ENCODE data around the gene PLB1. TPM values are rescaled to one million over a fixed set of nuclear protein-coding genes. Genes with fewer than 3 reads are reported as not detected.
"Not testable (repeated sequence)": the region's sequence is repeated elsewhere in the genome, so short reads cannot be mapped to it uniquely, and the experiment has no call there.

PLB1 gene
- total RNA-seq, 2 experiments from 2014 or later, result 0.51 to 0.73 TPM

GRCh38 chr2:28663359-28663758 lies 167.5 kb downstream of the PLB1 start:
- POLR2A ChIA-PET, result no interaction called here
- CTCF ChIA-PET, result interaction anchor here (1.5 kb wide), 1 partner anchor 69 kb away, joined by 3 read pairs; no protein-coding TSS in a partner anchor

- ChIA-PET POLR2A (no interaction called here), CTCF (interaction anchor here (1.5 kb wide), 1 partner anchor 70 kb away, joined by 3 read pairs; no protein-coding TSS in a partner anchor)
Measured at GRCh38 chr2:28664120-28664842, 168.4 kb downstream of the PLB1 start.

DNA sequence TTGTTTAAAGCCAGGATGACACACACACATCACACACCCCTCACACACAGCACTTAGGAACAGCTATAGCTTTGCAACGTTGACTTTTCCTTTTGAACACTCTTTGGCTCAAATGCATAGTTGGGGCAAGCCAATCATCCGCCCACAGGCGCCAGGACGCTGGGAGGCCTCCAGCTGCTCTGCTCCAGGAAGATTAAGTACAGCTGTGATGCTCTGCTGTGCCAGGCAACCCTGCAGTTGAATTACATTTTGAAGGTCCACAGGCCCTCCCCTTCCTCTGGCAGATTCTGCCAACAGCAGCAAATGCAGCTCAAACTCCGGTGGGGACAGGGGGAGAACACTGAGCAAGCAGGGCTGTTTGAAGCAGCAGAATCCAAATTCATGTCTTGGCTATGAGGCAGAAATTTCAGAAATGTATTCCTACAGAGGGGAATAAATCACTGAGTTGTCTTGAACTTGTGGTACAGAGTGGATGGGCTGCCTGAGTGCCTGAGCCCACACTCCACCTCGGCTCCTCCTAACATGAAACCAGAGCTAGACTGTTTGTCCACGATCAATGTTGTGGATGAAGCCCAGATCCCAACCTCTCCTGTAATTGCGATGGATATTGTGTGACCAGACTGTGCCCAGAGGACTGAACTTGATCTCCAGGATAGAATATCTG lies 169.3 kb downstream of the PLB1 start:
- CTCF ChIA-PET, result interaction anchor here (0.7 to 0.8 kb wide), 2 partner anchors 98 to 111 kb away, joined by 3 read pairs; no protein-coding TSS in a partner anchor

GRCh38 chr2:28665811-28666377 lies 170.0 kb downstream of the PLB1 start:
- POLR2A ChIA-PET, result not testable (repeated sequence)
- CTCF ChIA-PET, result interaction anchor here (0.7 to 0.8 kb wide), 2 partner anchors 99 to 110 kb away, joined by 3 read pairs; no protein-coding TSS in a partner anchor

More for the DNA sequence above, 169.3 kb downstream of the PLB1 start:
- POLR2A ChIA-PET, result no interaction called here

DNA sequence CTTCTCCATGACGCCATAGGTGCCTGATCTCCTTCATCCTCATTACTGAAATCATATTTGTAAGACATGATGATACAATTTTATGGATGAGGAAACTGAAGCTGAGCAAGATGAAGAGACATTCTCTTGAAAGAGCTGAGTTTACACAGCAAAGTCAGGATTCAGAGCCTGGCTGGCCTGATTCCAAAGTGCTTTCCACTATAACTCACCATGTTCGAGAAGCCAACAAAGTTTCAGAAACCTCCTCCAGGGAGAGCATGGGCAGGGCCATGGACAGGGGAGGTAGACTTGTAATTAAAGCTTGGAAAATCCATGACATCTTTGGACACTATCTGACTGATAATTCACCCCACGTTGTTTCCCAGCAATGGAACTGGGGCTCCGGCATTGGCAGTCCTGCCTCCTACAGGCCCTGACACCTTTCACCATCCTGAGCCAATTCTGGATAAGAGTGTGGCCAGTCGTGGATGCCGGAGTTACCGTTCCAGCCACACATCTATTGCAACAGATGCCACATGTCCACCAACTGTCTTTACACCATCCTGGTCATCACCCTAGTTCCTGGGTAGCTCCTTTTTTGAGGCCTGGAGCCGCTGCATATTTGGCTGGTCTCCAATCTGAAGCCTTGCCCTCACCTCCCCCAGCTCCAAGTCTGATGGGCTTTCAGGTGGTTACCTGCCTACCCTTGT lies 170.8 kb downstream of the PLB1 start:
- ChIA-PET POLR2A (no interaction called here), CTCF (no interaction called here)

DNA sequence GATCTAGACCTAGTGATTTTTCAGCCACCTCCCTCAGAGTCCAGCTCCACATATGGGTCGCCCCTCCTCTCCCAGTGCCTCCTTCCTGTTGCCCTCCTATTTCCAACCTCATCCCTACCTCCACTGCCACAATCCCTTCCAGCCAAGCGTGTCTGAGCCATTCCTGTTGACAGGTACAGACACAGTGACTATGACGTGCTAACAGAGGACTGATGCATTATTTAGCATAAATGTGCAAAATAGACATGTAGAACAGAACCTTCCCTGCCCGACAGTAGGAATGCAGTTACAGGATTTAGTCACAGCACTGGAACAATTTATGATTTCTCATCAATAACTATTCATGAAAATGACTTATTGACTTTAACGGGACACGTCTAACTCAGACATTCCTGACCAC lies 171.4 kb downstream of the PLB1 start:
- CTCF ChIA-PET, result no interaction called here
- POLR2A ChIA-PET, result no interaction called here

DNA sequence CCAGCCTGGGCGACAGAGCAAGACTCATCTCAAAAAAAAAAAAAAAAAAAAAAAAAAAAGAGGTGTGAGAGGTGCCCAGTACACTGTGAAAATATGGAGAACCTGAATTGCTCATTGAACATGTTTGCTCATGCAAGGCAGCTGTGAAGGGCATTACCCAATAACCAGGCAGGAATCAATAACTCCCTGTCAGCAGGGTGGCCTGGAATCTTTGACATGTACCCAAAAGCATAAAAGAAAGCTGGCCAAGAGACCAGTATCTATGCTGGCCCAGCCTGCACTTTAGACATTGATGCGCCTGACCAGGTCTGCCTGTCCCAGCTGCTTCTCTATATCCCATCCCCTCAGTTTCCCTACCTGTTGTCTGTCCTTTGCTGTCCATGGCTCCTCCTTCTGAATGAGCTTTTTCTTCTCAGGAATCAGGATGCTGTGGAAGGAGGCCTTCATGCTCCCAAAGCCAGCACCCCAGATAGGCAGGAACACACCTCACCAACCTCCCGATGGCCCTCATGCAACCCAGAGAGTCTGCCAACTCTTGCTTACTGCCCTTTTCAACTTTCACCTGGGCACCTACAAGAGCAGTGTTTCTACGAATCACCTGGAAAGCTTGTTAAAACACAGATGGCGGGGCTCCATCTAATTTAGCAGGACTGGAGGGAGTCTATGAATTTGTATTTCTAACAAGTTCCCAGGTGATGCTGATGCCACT lies 172.4 kb downstream of the PLB1 start:
- CTCF ChIA-PET, result no interaction called here

GRCh38 chr2:28668880-28669279 lies 173.0 kb downstream of the PLB1 start:
- CTCF ChIA-PET, result no interaction called here

More for the DNA sequence above, 172.4 kb downstream of the PLB1 start:
- POLR2A ChIA-PET, result no interaction called here

GRCh38 chr2:28670856-28671255 lies 175.0 kb downstream of the PLB1 start:
- POLR2A ChIA-PET, result no interaction called here
- CTCF ChIA-PET, result interaction anchor here (1.5 kb wide), 1 partner anchor 76 kb away, joined by 3 read pairs; no protein-coding TSS in a partner anchor

More at GRCh38 chr2:28668880-28669279, 173.0 kb downstream of the PLB1 start:
- POLR2A ChIA-PET, result no interaction called here

DNA sequence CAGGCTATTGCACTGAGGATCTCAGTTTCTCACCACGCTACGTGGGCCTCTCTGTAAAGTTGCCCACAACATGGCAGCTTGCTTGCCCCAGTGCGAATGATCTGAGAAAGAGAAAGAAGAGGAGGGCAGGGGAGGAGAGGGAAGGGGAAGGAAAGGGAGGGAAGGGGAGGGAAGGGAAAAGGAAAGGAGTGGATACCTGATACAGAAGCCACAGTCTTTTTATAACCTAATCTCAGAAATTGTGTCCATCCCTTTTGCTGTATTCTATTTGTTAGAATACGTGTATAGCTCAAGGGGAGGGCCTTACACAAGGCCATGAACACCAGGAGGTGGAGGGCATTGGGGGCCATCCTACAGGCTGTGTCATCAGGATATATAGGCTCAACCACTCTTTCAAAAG lies 177.5 kb downstream of the PLB1 start:
- ChIA-PET POLR2A (no interaction called here), CTCF (interaction anchor here (0.6 kb wide), 1 partner anchor 21 kb away, joined by 3 read pairs; no protein-coding TSS in a partner anchor)

DNA sequence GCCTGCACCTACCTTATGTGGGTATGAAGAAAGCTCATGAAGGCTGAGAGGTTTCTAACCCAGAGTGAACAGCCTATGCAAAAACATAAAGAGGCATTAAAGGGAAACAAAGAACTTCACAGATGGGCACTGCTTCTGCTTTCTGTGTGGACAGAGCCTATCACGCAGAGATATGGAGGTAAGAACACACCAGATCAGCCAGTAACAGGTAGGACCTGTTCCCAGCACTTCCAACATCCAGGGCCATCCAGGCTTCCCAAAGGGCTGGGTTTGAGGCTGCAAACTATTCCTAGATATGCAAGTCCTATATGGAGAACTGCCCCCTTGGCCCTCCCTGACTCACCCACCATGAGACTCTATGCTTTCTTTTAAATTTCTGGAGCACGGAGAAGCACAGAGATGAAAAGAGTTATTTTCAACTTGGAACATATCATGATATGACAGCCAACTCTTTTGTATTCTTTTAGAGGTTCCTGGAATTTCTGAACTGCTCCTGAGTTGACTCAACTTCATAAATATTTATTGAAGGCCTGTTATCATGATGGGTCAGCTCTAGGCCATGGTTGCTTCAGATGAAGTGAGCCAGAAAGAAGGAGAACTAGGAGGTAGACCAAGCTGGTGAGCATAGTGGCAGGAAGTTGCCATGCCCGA lies 178.3 kb downstream of the PLB1 start:
- ChIA-PET POLR2A (no interaction called here), CTCF (no interaction called here)

GRCh38 chr2:28674713-28675068 lies 178.8 kb downstream of the PLB1 start:
- CTCF ChIA-PET, result no interaction called here
- POLR2A ChIA-PET, result no interaction called here

DNA sequence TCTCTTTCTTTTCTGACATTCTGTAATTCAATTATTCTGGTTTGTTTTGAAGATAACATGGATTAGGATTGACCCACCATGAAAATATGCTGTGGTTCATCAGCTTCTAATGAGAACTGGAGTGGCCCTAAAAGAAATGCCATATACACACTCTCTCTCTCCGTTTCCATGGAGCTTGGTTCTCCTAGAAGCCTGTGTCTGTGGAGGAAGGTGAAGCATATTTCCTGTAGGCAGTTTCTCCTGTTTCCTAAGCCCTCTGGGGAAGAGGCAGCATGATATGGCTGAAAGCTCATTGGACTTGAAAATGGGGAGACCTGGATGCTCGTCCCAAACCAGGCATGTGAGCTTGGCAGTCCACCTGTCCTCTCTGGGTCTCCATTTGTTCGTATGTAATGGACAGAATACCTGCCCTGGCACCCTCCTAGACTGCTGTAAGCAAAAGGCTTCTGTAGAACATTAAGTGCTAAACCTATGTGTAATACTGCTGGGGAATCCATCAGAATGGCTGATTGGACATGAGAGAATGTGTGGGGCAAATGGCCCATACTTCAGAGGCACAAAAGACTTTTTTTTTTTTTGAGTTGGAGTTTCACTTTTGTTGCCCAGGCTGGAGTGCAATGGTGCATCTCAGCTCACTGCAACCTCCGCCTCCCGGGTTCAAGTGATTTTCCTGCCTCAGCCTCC lies 180.4 kb downstream of the PLB1 start:
- POLR2A ChIA-PET, result no interaction called here
- CTCF ChIA-PET, result interaction anchor here (0.6 to 1.7 kb wide), 2 partner anchors 27 to 82 kb away, joined by 3 to 8 read pairs; no protein-coding TSS in a partner anchor

DNA sequence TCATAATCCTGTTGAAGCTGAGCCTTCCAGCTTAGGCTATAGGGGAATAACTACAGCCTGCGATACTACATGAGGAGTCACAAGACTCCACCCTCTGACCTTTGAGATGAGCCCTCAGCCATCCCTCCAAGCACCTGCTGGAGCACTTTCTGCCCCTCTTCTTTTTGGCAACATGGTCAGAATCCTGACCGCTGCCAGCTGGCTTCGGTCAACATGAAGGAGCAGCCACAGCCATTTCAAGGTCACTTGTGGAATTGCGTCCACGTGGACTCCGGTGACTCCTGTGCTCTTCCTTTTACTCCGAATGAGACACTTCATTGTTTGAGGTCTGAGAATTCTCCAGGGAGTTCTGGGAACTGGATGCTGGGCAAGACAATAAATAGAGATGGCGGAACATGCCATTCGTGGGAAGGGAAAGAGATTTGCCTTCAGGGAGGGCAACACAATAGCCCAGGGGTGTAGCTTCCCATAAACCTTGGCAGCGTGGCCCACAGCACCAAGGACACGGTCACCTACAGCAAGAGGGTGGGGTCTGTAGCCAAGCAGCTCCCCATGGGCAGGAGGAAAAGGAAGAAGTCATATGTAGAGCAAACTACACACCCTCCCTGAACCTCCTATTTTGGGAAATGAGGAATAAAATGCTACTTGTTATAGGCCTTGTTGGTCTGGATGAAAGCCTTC lies 182.5 kb downstream of the PLB1 start:
- POLR2A ChIA-PET, result no interaction called here
- CTCF ChIA-PET, result interaction anchor here (1.1 kb wide), 1 partner anchor 111 kb away, joined by 3 read pairs; no protein-coding TSS in a partner anchor

- CTCF ChIA-PET, result interaction anchor here (1.1 kb wide), 1 partner anchor 112 kb away, joined by 3 read pairs; no protein-coding TSS in a partner anchor
- POLR2A ChIA-PET, result no interaction called here
Measured at GRCh38 chr2:28678944-28679343, 183.1 kb downstream of the PLB1 start.

DNA sequence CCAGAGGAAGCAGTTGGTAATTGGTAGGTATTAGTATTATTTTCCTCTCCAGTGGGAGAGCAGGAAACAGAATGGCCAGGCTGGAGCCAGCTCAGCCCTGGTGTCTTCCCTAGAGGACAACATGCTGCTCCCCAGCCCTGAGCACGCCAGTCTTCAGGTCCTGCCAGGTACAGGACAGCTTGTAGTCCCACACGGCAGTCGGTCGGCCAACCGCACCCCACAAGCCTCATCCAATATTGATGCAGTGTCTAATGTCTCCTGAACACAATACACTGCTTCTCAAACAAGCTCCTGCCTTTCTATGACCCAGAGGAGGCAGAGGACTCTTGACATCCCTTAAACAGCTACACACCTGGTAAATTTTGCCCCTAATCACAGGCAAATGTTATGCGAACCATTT lies 184.8 kb downstream of the PLB1 start:
- POLR2A ChIA-PET, result no interaction called here

DNA sequence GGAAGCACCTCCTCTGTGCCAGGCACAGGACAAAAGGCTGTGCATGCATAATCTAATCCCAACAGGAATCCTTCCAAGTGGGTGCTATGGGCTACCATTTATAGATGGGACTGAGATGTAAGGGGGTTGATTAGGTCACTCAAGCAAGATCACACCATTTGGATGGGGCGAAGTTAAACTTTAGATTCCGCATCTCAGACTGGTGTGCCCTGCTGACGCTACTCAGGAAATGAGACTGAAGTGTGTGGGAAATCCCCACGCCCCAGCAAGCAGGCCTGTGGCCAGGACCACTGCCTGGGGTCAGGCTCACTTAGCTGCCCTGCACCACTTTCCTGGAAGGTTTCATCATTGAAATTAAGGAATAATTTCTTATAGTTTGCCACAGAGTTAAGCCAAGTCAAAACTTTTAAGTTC lies 185.3 kb downstream of the PLB1 start:
- ChIA-PET POLR2A (interaction anchor here (0.7 kb wide), 1 partner anchor 83 kb away, joined by 4 read pairs; no protein-coding TSS in a partner anchor), CTCF (interaction anchor here (1.2 kb wide), 1 partner anchor 86 kb away, joined by 3 read pairs; no protein-coding TSS in a partner anchor)

More for the DNA sequence above, 184.8 kb downstream of the PLB1 start:
- CTCF ChIA-PET, result interaction anchor here (1.2 kb wide), 1 partner anchor 86 kb away, joined by 3 read pairs; no protein-coding TSS in a partner anchor

Measured in activated CD8-positive, alpha-beta memory T cell treated with anti-CD3 and anti-CD28 coated beads for 36 hours (primary cell).